Sciatic nerve (tissue), 2 donors: ENCODE results near the gene TXN2. TPM values are rescaled to one million over a fixed set of nuclear protein-coding genes. Genes with fewer than 3 reads are reported as not detected.
"Not testable (repeated sequence)": the region's sequence is repeated elsewhere in the genome, so short reads cannot be mapped to it uniquely, and the experiment has no call there.

Experiments used
- ATAC-seq: fragments of 200-7000 bp; cut with Tn5 transposase; one replicate; pipeline ENCODE4 v1.9.1; 2020; ENCODE audit warnings: mild to moderate bottlenecking, moderate library complexity
- DNase-seq: peaks from one replicate; pipeline ENCODE4 v3.0.0-alpha.2; 2020; ENCODE audit warnings: low spot score
- intact Hi-C: fragments of 100-400 bp; cut with DNase I; formaldehyde crosslinking; loops from one replicate; pipeline ENCODE4 v1.14.2; 2022
- total RNA-seq: library from RNA; stranded (reverse); fragmentation: NEBNext Ultra II Directional; extraction: Animal tissue kit (Norgen Biotek cat#: 25700); gene quantifications from one replicate; pipeline ENCODE4 v1.2.1, GENCODE V29; 2021
- donor health status: DM: no; HTN: no; CAD: no.
- donor health status: DM: no; HTN: no; CAD: no.

The TXN2 gene, protein sequence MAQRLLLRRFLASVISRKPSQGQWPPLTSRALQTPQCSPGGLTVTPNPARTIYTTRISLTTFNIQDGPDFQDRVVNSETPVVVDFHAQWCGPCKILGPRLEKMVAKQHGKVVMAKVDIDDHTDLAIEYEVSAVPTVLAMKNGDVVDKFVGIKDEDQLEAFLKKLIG
- total RNA-seq = 45.4 TPM

DNA sequence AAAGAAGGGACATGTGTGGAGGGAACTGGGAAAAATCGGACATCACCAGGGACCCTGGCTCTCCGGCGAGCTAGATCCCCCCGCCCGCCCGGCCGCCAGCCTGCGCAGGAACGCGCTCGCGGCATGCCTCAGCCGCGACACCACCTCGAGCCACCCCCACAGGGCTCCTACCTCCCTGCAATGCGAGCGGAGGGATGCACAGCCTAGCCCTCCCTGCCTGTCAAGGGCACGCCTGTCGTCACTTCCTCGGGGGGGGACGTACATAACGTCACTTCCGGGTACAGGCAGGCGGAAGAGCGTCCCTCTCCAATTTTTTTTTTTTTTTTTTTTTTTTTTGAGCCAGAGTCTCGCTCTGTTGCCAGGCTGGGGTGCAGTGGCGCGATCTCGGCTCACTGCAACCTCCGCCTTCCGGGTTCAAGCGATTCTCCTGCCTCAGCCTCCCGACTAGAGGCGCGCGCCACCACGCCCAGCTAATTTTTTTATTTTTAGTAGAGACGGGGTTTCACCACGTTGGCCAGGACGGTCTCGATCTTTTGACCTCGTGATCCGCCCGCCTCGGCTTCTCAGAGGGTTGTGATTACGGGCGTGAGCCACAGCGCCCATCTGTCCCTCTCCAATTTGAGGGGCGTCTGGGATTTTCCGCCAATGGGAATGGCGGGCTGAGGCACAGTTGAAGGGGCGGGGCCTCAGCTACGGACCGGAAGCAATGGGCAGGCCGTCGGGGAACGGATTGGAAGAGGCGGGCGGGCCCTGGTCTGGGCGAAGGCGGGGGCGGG, at the start of gene TXN2:
Gene TXN2, minus strand, starts transcription at position 248 of the 776 bp plus-strand sequence. CDS start 803 bp downstream, outside the sequence.
- ATAC-seq (peak; percentile 97), DNase-seq (peak; percentile 98)
- intact Hi-C loops = no loop called here

DNA sequence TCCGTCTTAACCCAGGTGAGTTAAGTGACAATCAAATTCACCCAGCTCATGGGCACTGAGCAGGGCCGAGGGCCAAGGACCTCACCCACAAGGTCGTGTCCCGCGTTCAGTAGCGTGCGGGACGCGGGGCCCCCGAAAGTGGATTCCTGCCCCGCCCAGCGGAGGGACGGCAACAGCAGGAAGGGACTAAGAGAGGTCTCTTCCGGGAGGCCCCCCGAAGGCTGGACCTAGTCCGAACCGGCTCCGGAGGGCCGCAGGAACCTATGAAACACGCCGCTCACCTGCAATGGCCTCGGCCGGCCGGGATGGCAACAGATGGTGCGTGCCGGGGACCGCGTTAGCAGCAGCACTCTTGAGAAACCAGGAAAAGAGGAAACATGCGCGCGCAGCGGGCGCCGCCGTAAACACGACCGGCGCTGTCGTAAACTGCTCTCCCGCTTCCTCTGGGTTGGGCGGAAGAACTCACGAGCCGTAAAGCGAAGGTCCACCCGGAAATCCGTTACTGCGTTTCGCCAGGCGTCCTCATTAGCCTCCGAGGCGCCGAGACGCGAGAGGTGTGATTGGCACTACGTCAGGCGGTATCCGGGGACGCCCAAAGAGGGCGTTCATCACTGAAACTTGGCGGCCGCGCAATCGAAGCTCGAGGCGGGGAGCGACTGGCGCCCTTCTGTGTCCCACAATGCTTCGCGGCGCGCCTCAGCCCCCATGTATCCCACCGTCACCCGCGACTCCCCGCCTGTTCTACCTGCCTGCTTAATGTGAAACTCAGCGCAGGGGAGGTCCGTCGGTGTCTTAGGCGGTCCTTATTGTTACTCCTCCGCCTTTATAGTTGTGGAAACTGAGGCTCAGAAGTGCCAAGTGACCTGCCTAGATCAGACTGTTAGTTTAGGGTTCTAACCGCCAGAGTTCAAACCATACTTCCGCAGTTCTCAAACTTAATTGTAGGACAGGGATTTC, 47.6 kb upstream of the TXN2 start, which contains the start of gene EIF3D:
Gene EIF3D, minus strand, starts transcription at position 372 of the 957 bp plus-strand sequence. CDS start 3,045 bp downstream, outside the sequence.
- intact Hi-C loops = no loop called here
- DNase-seq (peak; percentile 98), ATAC-seq (peak; percentile 97)

DNA sequence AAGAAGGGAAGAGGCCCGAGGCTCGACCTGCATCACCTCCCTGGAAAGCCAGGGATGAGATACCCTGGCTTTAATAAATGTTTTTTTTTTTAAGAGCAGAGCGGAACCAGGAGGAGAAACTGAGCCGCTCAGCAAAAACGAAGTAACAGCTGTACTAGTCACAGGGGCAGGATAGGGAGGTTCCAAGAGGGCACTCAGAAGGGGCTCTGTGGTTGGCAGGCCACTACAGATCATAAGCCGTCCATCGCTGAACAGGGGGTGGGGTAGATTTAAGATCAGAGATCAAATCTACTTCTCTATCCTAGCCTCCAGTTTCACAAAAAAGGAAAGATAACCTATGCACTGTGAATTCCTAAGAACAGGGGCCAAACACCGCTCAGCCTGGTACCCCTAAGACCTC, 46.9 kb upstream of the TXN2 start:
- no peak for DNase-seq
- peak; percentile 15 for ATAC-seq
- intact Hi-C loops = no loop called here

DNA sequence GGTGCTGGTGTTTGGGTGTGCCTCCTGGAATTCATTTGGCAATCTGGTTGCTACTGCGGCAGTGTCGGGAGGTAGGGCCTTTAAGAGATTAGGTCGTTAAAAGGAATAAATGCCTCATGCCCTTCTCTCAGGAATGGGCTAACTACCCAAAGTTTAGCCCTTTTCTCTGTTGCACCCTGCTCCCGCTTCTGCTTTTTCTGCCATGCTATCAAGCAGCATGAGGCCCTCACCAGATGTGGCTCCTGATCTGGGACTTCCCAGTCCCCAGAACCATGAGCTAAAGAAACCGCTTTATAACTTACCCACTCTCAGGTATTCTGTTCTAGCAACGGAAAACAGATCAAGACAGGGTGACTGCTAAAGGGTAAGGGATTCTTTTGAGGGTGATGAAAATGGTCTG, 41.2 kb upstream of the TXN2 start:
- DNase-seq (no peak), ATAC-seq (no peak)
- intact Hi-C loops = no loop called here

DNA sequence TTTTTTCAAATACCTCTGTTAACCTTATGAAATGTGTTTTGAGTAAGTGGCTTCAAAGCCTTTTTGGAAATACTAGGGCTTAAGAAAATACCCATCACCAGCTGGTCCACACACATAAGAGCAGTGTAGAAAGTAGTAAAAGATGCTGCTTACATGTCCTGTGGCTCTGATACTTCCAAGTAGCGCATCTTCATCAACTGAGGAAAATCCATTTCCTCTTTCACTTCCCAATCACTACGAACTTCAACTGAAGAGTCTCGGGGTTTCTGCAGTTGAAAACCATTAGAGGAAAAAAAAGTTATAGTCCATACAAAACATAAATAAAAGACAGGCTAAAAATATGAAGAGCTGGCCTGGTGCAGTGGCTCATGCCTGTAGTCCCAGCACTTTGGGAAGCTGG, 39.0 kb upstream of the TXN2 start:
- ATAC-seq = no peak
- DNase-seq = no peak
- intact Hi-C loops = no loop called here

DNA sequence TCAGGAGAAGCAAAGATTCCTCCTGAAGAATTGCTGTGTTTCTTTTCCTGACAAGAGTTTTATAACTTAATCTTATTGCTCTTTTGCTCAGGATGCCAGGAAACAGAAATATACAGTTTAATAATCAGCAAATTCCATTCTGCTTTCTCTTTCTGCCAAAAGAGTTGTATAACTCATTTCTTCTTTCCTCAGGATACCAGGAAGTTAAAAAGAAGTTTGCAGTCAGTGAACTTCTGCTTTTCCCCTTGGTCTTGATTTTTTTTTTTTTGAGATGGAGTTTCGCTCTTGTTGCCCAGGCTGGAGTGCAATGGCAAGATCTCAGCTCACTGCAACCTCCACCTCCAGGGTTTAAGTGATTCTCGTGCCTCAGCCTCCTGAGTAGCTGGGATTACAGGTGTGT, 38.5 kb upstream of the TXN2 start:
- DNase-seq, intact Hi-C loops, ATAC-seq: not testable (repeated sequence)

DNA sequence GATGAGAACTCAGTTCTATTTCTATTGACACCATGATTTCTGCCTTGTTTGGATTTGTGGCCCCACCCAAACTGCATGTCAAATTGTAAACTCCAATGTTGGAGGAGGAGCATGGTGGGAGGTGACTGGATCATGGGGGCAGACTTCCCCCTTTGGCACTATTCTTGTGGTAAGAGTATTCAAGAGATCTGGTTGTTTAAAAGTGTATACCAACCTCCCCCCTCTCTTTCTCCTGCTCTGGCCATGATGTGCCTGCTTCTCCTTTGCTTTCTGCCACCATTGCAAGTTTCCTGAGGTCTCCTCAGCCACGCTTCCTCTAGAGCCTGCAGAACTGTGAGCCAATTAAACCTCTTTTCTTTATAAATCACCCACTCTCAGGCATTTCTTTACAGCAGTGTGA, 33.3 kb upstream of the TXN2 start:
- intact Hi-C loops = no loop called here
- DNase-seq = no peak

DNA sequence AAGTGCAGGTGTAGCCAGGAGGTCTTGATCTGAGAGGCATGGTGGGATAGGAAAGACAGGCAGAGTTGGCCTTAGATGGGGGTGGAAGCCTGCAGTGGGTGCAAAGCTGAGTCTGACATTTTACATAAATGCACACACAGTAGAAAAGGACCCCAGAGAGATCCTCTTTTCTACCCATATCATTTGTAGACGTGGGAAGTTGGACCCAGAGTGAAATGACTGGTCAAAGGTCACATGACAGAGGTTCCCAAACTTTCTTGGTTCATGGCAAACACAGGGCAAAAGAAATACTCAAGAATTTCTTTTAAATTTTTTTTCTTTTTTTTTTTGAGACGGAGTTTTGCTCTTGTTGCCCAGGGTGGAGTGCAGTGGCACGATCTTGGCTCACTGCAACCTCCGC, 31.6 kb upstream of the TXN2 start:
- no peak for ATAC-seq
- DNase-seq = no peak
- intact Hi-C loops = no loop called here

More for the DNA sequence above, 33.3 kb upstream of the TXN2 start:
- no peak for ATAC-seq

DNA sequence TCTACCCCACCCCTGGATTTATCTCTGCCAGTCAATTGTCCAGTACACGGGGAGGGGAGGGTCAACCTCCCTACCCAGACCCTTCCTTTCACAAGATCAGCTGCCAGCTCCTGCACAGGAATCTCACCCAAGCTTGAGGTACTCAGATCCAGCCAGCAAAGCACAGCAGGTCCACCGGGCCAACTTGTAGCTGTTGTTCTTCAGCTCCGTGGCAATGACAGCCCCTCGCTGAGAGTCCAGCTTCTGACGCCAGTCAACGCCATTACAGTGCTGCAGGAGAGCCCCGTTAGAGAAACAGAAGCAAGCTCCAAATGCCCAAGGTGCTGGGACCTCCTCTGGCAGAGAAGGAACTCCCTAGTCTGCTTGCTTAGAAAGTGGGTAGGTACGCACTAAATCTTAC, 30.9 kb upstream of the TXN2 start:
- no peak for ATAC-seq
- intact Hi-C loops = no loop called here

DNA sequence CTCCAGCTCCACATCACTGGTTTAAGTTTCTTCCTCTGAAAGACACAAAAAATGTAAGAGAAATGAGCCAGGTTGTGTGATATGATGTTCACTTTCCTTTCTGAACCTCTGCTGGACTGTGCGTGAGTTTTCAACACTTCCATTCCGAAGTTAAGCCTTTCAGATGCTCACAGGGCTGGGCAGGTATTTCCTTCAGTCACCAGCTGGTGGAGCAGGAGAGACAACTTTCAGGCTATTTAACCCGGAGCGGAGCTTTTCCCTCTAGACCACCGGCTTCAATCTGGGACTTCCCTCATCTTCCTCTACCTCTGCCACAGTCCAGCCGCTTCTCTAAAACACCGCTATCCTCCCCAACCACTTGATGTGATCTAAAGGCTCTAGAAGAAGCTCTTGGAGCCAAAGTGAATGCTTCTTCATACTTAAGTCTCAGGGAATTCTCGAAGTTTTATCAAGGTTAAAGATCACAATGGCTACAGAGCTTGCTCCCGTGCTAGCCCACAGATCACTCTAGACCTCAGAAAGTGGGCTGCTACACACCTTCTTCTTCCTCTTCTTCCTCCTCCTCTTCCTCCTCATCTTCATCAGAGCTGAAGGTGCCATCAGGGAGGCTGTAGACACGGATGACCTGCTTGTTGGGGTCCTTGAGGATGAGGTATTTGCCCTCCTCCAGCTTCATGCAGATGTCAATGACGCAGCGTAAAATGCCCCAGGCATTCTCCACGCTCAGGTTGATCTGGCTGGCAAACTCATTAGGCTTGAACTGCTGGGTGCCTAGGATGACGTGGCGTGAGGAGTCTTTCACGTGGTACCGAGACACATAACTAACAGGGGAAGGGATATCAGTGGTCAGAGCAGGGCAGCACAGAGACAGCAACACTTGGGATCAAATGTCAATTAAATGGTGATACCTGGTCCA, 29.8 kb upstream of the TXN2 start:
- DNase-seq (no peak), ATAC-seq (no peak)
- intact Hi-C loops = no loop called here

More for the DNA sequence above, 30.9 kb upstream of the TXN2 start:
- no peak for DNase-seq

DNA sequence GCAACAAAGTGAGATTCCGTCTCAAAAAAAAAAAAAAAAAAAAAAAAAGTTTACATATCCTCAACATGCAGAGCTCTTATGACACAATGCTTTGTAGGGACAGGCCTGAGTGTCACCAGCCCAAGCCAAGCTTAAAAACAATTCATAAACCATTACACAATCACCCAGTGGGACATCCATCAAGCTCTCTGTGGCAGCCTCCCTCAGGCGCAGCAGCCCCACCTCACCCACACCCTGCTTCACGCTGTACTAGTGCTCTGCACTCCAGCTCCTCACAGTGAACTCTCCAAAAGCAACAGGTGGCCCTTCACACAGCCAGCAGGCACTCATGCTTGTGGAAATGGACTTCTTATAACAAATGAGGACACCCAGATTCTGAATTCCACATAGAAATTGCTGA, 28.9 kb upstream of the TXN2 start:
- DNase-seq (no peak), ATAC-seq (no peak)
- intact Hi-C loops = no loop called here

DNA sequence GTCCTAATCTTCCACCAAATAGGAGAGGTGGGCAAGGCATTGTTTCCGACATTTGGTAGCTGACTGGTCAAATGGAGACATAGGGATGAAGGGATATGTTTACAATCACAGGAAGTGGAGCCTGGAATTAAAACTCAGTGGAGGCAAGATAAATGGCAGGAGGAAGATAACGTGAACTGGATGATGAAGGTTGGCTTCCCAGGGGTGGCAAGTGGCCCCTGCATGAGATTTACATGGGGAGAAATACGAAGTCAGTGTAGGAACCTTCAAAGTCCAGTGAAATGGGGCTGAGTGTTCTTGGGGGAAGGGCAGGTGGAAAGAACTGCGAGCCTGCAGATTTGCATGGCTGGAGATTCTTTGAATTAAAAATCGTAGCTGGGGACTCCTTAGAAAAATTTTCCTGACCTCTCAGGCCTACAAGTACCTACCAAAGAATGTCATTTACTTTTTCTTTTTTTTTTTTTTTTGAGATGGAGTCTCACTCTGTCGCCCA, 26.1 kb upstream of the TXN2 start:
- DNase-seq (no peak), ATAC-seq (no peak)
- intact Hi-C loops = no loop called here

DNA sequence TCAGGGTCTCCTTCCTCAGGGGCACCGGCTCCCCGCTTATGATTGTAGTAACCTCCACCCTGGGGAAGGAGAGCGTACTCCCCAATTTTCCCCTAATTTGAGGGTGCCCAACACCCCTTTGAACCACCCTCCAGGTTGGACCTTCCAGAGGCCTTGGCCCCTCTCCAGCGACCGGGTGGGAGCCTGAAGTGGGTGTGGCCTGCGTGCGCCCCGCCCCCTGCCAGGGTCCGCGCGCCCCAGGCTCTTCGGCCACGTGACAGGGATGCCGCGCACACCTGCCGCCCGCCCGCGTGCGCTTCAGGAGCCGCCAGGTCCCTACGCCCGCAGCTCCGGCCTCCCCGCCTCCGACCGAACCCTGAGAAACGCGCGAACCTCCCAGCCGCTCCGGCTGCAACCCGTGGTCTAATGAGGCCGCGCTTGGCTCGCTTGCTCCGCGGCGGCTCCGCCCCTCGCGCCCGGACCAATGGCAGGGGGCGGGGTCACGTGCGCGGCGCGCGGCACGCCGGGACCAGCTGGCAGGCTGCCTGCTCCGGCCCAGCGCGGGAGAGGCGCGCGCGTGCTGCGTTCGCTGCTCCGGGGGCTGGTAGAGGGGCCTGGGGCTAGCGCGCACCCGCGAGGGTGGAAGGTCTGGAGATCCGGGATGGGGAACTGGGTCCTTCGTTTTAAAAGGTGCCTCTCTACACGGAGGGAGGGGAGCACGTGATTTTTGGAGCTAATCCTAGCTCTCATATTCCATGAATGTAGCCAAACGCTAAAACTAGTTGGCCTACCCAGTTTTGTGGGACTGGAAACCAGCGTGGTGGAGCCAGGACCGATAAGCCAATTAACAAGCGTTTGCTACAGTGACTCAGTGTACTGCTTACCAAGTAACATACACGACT, 25.4 kb upstream of the TXN2 start, which contains the start of gene FOXRED2:
Gene FOXRED2, minus strand, starts transcription at position 404 of the 881 bp plus-strand sequence. CDS start 618 bp downstream, outside the sequence.
- ATAC-seq (peak; percentile 91), DNase-seq (peak; percentile 95)
- intact Hi-C loops = no loop called here

DNA sequence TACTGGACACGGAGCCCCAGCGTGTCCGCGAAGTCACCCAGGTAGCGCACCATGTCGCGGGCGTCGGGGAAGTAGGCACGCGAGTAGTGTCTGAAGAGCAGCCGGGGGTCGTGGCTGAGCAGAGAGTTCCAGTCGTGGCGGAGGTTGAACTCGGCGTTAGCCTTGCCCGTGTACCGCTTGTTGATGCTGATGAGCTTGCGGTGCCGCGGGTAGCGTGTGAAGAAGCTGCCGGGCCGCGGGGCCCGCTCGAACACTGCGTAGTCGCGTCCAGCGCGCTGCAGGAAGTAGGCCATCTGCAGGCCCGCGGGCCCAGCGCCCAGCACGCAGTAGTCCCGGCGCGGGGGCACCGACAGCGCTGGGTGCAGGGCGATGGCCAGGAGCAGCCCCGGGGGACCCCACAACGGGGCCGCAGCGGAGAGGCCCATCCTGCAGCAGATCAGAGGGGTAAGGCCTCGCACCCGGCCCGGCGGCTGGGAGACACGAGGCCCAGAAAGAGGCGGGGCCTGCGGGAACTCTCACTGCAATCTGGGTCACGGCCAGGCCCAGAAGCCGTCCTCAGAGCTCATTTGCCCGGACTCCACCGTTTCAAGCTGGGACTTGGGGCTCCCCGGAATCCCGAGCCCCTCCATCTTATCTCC, 24.7 kb upstream of the TXN2 start:
- no peak for DNase-seq
- ATAC-seq = peak; percentile 3
- intact Hi-C loops = no loop called here

DNA sequence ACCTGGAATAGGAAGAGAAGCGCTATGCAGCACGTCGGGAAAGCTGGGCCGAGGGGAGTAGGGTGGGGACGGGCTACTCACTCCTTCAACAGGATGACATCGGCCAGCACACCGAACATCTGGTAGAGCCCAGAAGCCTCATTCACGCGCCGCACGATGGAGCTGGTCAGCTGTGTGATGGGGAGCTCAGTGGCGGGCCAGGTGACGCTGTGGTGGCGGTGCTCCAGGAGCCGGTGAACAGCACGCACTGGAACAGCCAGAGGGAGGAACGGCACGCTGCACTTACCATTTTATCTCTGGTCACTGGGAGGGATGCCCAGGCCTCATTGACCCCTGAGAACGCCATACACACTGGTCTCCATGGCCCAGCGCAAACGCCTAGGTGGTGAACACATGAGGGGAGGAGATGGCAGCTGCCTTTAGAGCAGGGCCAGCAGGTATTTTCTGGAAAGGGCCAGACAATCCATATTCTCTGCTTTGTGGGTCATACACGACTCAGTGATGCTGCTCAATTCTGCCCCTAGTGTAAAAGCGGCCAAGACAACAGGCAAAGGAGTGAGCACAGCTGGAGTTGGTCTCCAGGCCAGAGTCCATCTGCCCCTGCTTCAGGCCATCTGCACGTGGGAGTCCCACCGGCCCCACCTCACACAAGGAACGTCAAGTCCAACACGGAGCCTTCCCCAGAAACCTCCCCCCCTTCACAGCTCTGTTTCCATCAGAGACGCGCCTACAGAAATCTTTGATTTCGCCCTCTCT, 16.6 kb upstream of the TXN2 start:
- ATAC-seq (no peak), DNase-seq (no peak)
- intact Hi-C loops = no loop called here

DNA sequence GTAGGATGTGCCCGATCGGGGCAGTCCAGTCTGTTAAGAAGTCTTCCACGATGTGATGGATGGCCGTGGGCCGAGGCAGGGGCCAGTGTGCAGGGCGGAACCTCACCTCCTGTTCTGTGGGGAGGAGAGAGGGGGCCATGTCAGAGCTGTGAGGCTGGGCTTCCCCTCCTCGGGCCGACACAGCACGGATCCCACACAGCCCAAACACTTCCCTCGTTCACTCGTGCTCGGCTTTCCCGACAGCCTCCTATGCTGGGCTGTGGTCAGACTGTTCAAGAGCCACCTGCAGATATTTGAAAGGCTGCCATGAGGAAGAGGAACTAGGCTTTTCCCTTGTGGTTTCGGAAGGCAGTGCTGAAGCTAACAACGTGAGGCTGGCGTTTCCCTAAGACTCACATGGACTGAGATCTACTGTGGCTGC, 12.3 kb upstream of the TXN2 start:
- ATAC-seq (peak; percentile 77), DNase-seq (no peak)
- intact Hi-C loops = no loop called here
